ENCODE results near the gene ROR1.

Gene ROR1

DNA sequence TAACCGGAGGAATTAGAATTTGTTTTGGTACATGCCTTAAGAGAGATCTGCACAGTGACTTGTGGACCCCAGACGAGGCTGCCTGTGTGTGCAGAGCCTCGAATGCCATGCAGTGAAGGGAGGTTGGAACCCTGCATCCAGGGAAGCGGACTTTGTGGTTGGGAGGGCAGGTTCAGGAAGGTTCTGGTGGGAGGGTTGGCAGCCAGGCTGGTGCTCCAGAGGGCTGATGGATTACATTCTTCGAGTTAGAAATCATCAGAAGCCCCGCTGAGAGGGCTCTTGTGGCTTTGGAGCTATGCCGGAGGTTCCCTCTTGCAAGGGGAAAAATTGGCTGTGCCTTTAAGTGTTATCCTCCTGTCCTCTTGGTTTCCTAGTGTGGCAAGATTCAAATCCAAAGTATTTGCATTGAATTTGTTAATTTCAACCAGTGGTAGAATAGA lies 21.1 kb downstream of the ROR1 start:
- no peak overlapping the region for H3K4me3 ChIP-seq (ENCODE audit: low read depth, low read length)
- TF ChIP-seq BCL11B (tag by site-specific recombination; IDR thresholded peaks at IDR 0.05; ENCODE audit: low read depth), result no peak
- TF ChIP-seq ZNF843 (tag by site-specific recombination; IDR thresholded peaks at IDR 0.05), result no peak
- TF ChIP-seq ZNF341 (tag by site-specific recombination; IDR thresholded peaks at IDR 0.05; ENCODE audit: low read depth), result peak; percentile 80
- peak; percentile 77 for TF ChIP-seq ZNF600 (tag by site-specific recombination; IDR thresholded peaks at IDR 0.05)
- TF ChIP-seq ZFP69B (tag by site-specific recombination; IDR thresholded peaks at IDR 0.05), result peak; percentile 68; the same call in 1 of the 2 replicates
- TF ChIP-seq WT1 (tag by site-specific recombination; IDR thresholded peaks at IDR 0.05), result peak; percentile 64; the same call in 1 of the 2 replicates
- peak; percentile 94 for TF ChIP-seq ZSCAN16 (tag by site-specific recombination; IDR thresholded peaks at IDR 0.05)
- peak; percentile 42; the same call in 1 of the 2 replicates for TF ChIP-seq IKZF3 (tag by site-specific recombination; IDR thresholded peaks at IDR 0.05)
- TF ChIP-seq ZNF2 (tag by site-specific recombination; IDR thresholded peaks at IDR 0.05), result no peak
- no peak for TF ChIP-seq GLI2 (tag by site-specific recombination; IDR thresholded peaks at IDR 0.05; ENCODE audit: borderline replicate concordance, low read depth)
- TF ChIP-seq ZIC2 (tag by site-specific recombination; IDR thresholded peaks at IDR 0.05), result peak; percentile 47; the same call in 1 of the 2 replicates
- TF ChIP-seq GLI4 (tag by site-specific recombination; IDR thresholded peaks at IDR 0.05), result peak; percentile 55; the same call in 1 of the 2 replicates
- TF ChIP-seq ZNF184 (tag by site-specific recombination; IDR thresholded peaks at IDR 0.05), result no peak
- TF ChIP-seq, protein P1, sequence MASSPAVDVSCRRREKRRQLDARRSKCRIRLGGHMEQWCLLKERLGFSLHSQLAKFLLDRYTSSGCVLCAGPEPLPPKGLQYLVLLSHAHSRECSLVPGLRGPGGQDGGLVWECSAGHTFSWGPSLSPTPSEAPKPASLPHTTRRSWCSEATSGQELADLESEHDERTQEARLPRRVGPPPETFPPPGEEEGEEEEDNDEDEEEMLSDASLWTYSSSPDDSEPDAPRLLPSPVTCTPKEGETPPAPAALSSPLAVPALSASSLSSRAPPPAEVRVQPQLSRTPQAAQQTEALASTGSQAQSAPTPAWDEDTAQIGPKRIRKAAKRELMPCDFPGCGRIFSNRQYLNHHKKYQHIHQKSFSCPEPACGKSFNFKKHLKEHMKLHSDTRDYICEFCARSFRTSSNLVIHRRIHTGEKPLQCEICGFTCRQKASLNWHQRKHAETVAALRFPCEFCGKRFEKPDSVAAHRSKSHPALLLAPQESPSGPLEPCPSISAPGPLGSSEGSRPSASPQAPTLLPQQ (tag by site-specific recombination; IDR thresholded peaks at IDR 0.05), result peak; percentile 55; the same call in 1 of the 2 replicates
- TF ChIP-seq, protein P2, sequence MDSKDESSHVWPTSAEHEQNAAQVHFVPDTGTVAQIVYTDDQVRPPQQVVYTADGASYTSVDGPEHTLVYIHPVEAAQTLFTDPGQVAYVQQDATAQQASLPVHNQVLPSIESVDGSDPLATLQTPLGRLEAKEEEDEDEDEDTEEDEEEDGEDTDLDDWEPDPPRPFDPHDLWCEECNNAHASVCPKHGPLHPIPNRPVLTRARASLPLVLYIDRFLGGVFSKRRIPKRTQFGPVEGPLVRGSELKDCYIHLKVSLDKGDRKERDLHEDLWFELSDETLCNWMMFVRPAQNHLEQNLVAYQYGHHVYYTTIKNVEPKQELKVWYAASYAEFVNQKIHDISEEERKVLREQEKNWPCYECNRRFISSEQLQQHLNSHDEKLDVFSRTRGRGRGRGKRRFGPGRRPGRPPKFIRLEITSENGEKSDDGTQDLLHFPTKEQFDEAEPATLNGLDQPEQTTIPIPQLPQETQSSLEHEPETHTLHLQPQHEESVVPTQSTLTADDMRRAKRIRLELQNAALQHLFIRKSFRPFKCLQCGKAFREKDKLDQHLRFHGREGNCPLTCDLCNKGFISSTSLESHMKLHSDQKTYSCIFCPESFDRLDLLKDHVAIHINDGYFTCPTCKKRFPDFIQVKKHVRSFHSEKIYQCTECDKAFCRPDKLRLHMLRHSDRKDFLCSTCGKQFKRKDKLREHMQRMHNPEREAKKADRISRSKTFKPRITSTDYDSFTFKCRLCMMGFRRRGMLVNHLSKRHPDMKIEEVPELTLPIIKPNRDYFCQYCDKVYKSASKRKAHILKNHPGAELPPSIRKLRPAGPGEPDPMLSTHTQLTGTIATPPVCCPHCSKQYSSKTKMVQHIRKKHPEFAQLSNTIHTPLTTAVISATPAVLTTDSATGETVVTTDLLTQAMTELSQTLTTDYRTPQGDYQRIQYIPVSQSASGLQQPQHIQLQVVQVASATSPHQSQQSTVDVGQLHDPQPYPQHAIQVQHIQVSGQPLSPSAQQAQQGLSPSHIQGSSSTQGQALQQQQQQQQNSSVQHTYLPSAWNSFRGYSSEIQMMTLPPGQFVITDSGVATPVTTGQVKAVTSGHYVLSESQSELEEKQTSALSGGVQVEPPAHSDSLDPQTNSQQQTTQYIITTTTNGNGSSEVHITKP (tag by site-specific recombination; IDR thresholded peaks at IDR 0.05), result peak; percentile 34; the same call in 1 of the 2 replicates
- no peak for TF ChIP-seq ZNF623 (tag by site-specific recombination; IDR thresholded peaks at IDR 0.05)
- ChIA-PET CTCF (interaction anchor here (1.0 kb wide), 1 partner anchor 103 kb away, joined by 3 read pairs; no protein-coding TSS in a partner anchor), POLR2A (interaction anchor here (1.4 kb wide), 1 partner anchor 10 kb away, joined by 3 read pairs; no protein-coding TSS in a partner anchor)
- H3K27ac ChIP-seq (ENCODE audit: extremely low read depth, low read depth, low read length), result no peak overlapping the region
- H3K9me3 ChIP-seq (ENCODE audit: control insufficient read depth, insufficient read depth, low read depth, low read length), result no peaks in the 10 kb centered on the region
- no peaks in the 10 kb centered on the region for H3K36me3 ChIP-seq (ENCODE audit: control insufficient read depth in 2 of 2, insufficient read depth in 1 of 2, low read length in 2 of 2)
- H3K4me1 ChIP-seq (ENCODE audit: control insufficient read depth, insufficient read depth, low read length), result peaks cover 14% of the 10 kb centered on the region

DNA sequence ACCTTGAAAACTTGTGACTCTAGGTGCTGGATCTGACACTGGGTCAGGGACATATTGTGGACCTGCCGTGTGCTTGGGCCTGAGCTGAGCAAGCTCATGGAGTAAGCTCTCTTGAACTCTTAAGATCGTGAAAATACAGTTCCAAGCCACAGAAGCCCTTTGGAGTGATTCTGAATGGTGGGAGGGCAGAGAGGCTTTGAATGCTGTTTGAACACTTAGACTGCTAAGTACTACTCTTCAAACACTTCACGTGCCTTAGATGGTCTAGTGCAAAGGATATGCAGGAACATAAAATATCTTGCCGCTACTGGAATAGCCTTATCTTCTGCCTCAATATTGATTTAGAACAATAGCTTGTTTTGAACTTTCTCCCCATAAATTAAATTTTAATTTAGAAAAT lies 21.6 kb downstream of the ROR1 start:
- no peak overlapping the region for H3K4me3 ChIP-seq (ENCODE audit: low read depth, low read length)
- no peaks in the 10 kb centered on the region for H3K36me3 ChIP-seq (ENCODE audit: control insufficient read depth in 2 of 2, insufficient read depth in 1 of 2, low read length in 2 of 2)
- H3K4me1 ChIP-seq (ENCODE audit: control insufficient read depth, insufficient read depth, low read length), result peaks cover 13% of the 10 kb centered on the region
- H3K9me3 ChIP-seq (ENCODE audit: control insufficient read depth, insufficient read depth, low read depth, low read length), result no peaks in the 10 kb centered on the region
- no peak overlapping the region for H3K27ac ChIP-seq (ENCODE audit: extremely low read depth, low read depth, low read length)
- ChIA-PET POLR2A (interaction anchor here (1.4 kb wide), 1 partner anchor 10 kb away, joined by 3 read pairs; no protein-coding TSS in a partner anchor), CTCF (interaction anchor here (0.8 kb wide), 1 partner anchor 104 kb away, joined by 8 read pairs; no protein-coding TSS in a partner anchor)
- TF ChIP-seq KLF16 (tag by site-specific recombination; IDR thresholded peaks at IDR 0.05) (no peak), SCRT2 (tag by site-specific recombination; IDR thresholded peaks at IDR 0.05) (no peak), ZNF341 (tag by site-specific recombination; IDR thresholded peaks at IDR 0.05; ENCODE audit: low read depth) (0 out of 2 replicates have a peak, but pooled peaks have one; percentile 8)
- TF ChIP-seq, protein P3, sequence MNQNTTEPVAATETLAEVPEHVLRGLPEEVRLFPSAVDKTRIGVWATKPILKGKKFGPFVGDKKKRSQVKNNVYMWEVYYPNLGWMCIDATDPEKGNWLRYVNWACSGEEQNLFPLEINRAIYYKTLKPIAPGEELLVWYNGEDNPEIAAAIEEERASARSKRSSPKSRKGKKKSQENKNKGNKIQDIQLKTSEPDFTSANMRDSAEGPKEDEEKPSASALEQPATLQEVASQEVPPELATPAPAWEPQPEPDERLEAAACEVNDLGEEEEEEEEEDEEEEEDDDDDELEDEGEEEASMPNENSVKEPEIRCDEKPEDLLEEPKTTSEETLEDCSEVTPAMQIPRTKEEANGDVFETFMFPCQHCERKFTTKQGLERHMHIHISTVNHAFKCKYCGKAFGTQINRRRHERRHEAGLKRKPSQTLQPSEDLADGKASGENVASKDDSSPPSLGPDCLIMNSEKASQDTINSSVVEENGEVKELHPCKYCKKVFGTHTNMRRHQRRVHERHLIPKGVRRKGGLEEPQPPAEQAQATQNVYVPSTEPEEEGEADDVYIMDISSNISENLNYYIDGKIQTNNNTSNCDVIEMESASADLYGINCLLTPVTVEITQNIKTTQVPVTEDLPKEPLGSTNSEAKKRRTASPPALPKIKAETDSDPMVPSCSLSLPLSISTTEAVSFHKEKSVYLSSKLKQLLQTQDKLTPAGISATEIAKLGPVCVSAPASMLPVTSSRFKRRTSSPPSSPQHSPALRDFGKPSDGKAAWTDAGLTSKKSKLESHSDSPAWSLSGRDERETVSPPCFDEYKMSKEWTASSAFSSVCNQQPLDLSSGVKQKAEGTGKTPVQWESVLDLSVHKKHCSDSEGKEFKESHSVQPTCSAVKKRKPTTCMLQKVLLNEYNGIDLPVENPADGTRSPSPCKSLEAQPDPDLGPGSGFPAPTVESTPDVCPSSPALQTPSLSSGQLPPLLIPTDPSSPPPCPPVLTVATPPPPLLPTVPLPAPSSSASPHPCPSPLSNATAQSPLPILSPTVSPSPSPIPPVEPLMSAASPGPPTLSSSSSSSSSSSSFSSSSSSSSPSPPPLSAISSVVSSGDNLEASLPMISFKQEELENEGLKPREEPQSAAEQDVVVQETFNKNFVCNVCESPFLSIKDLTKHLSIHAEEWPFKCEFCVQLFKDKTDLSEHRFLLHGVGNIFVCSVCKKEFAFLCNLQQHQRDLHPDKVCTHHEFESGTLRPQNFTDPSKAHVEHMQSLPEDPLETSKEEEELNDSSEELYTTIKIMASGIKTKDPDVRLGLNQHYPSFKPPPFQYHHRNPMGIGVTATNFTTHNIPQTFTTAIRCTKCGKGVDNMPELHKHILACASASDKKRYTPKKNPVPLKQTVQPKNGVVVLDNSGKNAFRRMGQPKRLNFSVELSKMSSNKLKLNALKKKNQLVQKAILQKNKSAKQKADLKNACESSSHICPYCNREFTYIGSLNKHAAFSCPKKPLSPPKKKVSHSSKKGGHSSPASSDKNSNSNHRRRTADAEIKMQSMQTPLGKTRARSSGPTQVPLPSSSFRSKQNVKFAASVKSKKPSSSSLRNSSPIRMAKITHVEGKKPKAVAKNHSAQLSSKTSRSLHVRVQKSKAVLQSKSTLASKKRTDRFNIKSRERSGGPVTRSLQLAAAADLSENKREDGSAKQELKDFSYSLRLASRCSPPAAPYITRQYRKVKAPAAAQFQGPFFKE (tag by site-specific recombination; IDR thresholded peaks at IDR 0.05; ENCODE audit: borderline replicate concordance), result no peak
- TF ChIP-seq, protein P4, sequence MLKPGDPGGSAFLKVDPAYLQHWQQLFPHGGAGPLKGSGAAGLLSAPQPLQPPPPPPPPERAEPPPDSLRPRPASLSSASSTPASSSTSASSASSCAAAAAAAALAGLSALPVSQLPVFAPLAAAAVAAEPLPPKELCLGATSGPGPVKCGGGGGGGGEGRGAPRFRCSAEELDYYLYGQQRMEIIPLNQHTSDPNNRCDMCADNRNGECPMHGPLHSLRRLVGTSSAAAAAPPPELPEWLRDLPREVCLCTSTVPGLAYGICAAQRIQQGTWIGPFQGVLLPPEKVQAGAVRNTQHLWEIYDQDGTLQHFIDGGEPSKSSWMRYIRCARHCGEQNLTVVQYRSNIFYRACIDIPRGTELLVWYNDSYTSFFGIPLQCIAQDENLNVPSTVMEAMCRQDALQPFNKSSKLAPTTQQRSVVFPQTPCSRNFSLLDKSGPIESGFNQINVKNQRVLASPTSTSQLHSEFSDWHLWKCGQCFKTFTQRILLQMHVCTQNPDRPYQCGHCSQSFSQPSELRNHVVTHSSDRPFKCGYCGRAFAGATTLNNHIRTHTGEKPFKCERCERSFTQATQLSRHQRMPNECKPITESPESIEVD (tag by site-specific recombination; IDR thresholded peaks at IDR 0.05), result peak; percentile 23; the same call in 1 of the 2 replicates

Data from HEK293 (cell line).